Keratinocyte (primary cell): ENCODE results near the gene OXSR1. TPM values are rescaled to one million over a fixed set of nuclear protein-coding genes. Genes with fewer than 3 reads are reported as not detected.

Source experiments
- DNase-seq: peaks from one replicate; pipeline ENCODE4 v3.0.0-alpha.2; 2011; ENCODE audit warnings: low read depth, missing footprints, low spot score
- FAIRE-seq: peaks from 2 replicates; lab custom pipeline; 2011; peaks lifted over from hg19 to GRCh38; lab: Jason Lieb, UNC
- H2AFZ ChIP-seq: 2 replicates; pipeline ENCODE4 v1.6.0; 2012; ENCODE audit warnings: low read length, control low read depth, inconsistent platforms; ENCODE audit not compliant: control insufficient read depth
- H3K27ac ChIP-seq: 2 replicates; pipeline ENCODE4 v1.5.1; 2011; ENCODE audit warnings: low read length; ENCODE audit not compliant: control insufficient read depth, insufficient read depth
- H3K27me3 ChIP-seq: 3 replicates; pipeline ENCODE4 v1.6.0; 2011; ENCODE audit warnings: low read length; ENCODE audit not compliant: control insufficient read depth, insufficient read depth; ENCODE audit errors: extremely low read depth
- H3K36me3 ChIP-seq, 2 experiments: 2 replicates in 1 of 2; 3 replicates in 1 of 2; pipeline ENCODE4 v1.5.1; 2011; ENCODE audit warnings: low read length in 2 of 2, mild to moderate bottlenecking in 1 of 2; ENCODE audit not compliant: control insufficient read depth in 2 of 2, insufficient read depth in 2 of 2; ENCODE audit errors: extremely low read depth in 1 of 2
- H3K4me1 ChIP-seq: 3 replicates; pipeline ENCODE4 v1.5.1; 2011; ENCODE audit warnings: low read length; ENCODE audit not compliant: control insufficient read depth, insufficient read depth; ENCODE audit errors: extremely low read depth
- H3K4me2 ChIP-seq: 3 replicates; pipeline ENCODE4 v1.6.0; 2011; ENCODE audit warnings: low read depth, low read length; ENCODE audit not compliant: control insufficient read depth, insufficient read depth; ENCODE audit errors: extremely low read depth
- H3K4me3 ChIP-seq, 3 experiments: fragments of 200-600 bp in 1 of 3; sonication (generic) in 1 of 3; 2 replicates in 2 of 3; 3 replicates in 1 of 3; pipeline ENCODE4 v1.5.1; 2011 to 2016; ENCODE audit warnings: low read length in 3 of 3, mild to moderate bottlenecking in 3 of 3, control low read depth in 2 of 3, inconsistent platforms in 1 of 3, low read depth in 1 of 3, mixed read lengths in 1 of 3, mixed run types in 1 of 3, moderate library complexity in 1 of 3; ENCODE audit not compliant: control insufficient read depth in 2 of 3, insufficient read depth in 2 of 3; ENCODE audit errors: extremely low read depth in 1 of 3
- H3K79me2 ChIP-seq: 2 replicates; pipeline ENCODE4 v1.6.0; 2012; ENCODE audit warnings: low read length; ENCODE audit not compliant: control insufficient read depth, insufficient read depth
- H3K9ac ChIP-seq: 3 replicates; pipeline ENCODE4 v1.6.0; 2011; ENCODE audit warnings: low read length; ENCODE audit not compliant: control insufficient read depth, insufficient read depth; ENCODE audit errors: extremely low read depth
- H3K9me1 ChIP-seq: 3 replicates; pipeline ENCODE4 v1.6.0; 2011; ENCODE audit warnings: low read length; ENCODE audit not compliant: control insufficient read depth, insufficient read depth; ENCODE audit errors: extremely low read depth
- H3K9me3 ChIP-seq: 2 replicates; pipeline ENCODE4 v1.5.1; 2012; ENCODE audit warnings: low read depth, low read length; ENCODE audit not compliant: control insufficient read depth
- H4K20me1 ChIP-seq: 3 replicates; pipeline ENCODE4 v1.6.0; 2011; ENCODE audit warnings: low read length; ENCODE audit not compliant: control insufficient read depth, insufficient read depth; ENCODE audit errors: extremely low read depth
- CTCF ChIP-seq, 3 experiments: IDR thresholded peaks in 1 of 3; conservative IDR thresholded peaks in 1 of 3; optimal IDR thresholded peaks in 1 of 3; 2 replicates in 2 of 3; 3 replicates in 1 of 3; pipeline versions ENCODE3 to v1.5.1; 2011; ENCODE audit warnings: low read length in 3 of 3, mild to moderate bottlenecking in 3 of 3, moderate library complexity in 2 of 3, control low read depth in 1 of 3, inconsistent platforms in 1 of 3; ENCODE audit not compliant: insufficient read depth in 2 of 3; ENCODE audit errors: extremely low read depth in 1 of 3
- EZH2 ChIP-seq: IDR thresholded peaks from one replicate; pipeline ENCODE4 v1.6.1; 2012; ENCODE audit warnings: inconsistent platforms, mild to moderate bottlenecking, low read length, moderate library complexity
- dilution Hi-C: fragments of 300-500 bp; cut with MboI; formaldehyde crosslinking; loops from one replicate; pipeline ENCODE4 v1.7.0; 2020; ENCODE audit warnings: low sequenced_read_pairs; ENCODE audit not compliant: extremely low pct_ligation_motif_present
- polyA plus RNA-seq, 5 experiments: library from polyadenylated mRNA; depleted of rRNA in 3 of 5; stranded (reverse) in 3 of 5; stranded (forward) in 1 of 5; unstranded in 1 of 5; fragments of >200 nt; gene quantifications; 1 replicate in 1 of 5; 2 replicates in 3 of 5; 3 replicates in 1 of 5; pipeline versions ENCODE4 v1.2.1 to v1.2.3, GENCODE V29; 2011 to 2012; ENCODE audit warnings: missing spikeins in 2 of 5, low read depth in 1 of 5, low replicate concordance in 1 of 5

OXSR1 gene
- polyA plus RNA-seq, 1 donor (not counting 4 experiments of a cell fraction or from before 2014, with no cell fraction given): 77.0 TPM

- H3K27me3 ChIP-seq: no peaks in the 10 kb centered on the region
- H3K9me3 ChIP-seq: no peaks in the 10 kb centered on the region
- peaks cover 2% of the 10 kb centered on the region for H3K79me2 ChIP-seq
- no peak overlapping the region for H2AFZ ChIP-seq
- H3K36me3 ChIP-seq: peaks cover 39 to 54% of the 10 kb centered on the region in 2 experiments
- H3K9ac ChIP-seq: no peak overlapping the region
- H3K4me1 ChIP-seq: no peaks in the 10 kb centered on the region
- dilution Hi-C loops: no loop called here
- H4K20me1 ChIP-seq: peaks cover 8% of the 10 kb centered on the region
- TF ChIP-seq CTCF (optimal IDR thresholded peaks at IDR 0.05 in 1 of 3, IDR thresholded peaks at IDR 0.05 in 1 of 3, conservative IDR thresholded peaks at IDR 0.05 in 1 of 3; ENCODE audit: extremely low read depth in 1 of 3, insufficient read depth in 2 of 3, low read length in 3 of 3) (no peak), EZH2 (no peak)
- no peak overlapping the region for H3K27ac ChIP-seq
- no peak overlapping the region for H3K4me3 ChIP-seq
- H3K9me1 ChIP-seq: no peaks in the 10 kb centered on the region
- DNase-seq (no peak), FAIRE-seq (peak; percentile 29)
- H3K4me2 ChIP-seq: no peak overlapping the region
These were observed 89.5 kb downstream of the OXSR1 start for GRCh38 chr3:38254872-38255271.

GRCh38 chr3:38255627-38256026 is 90.3 kb downstream of the OXSR1 start:
- peaks cover 8% of the 10 kb centered on the region for H4K20me1 ChIP-seq
- FAIRE-seq (no peak), DNase-seq (no peak)
- no peaks in the 10 kb centered on the region for H3K9me3 ChIP-seq
- dilution Hi-C loops: no loop called here
- H3K36me3 ChIP-seq: peaks cover 39 to 49% of the 10 kb centered on the region in 2 experiments
- TF ChIP-seq CTCF (optimal IDR thresholded peaks at IDR 0.05 in 1 of 3, IDR thresholded peaks at IDR 0.05 in 1 of 3, conservative IDR thresholded peaks at IDR 0.05 in 1 of 3; ENCODE audit: extremely low read depth in 1 of 3, insufficient read depth in 2 of 3, low read length in 3 of 3) (no peak), EZH2 (no peak)
- no peak overlapping the region for H3K27ac ChIP-seq
- no peak overlapping the region for H3K4me2 ChIP-seq
- H3K9ac ChIP-seq: no peak overlapping the region
- H3K4me3 ChIP-seq: no peak overlapping the region
- H3K4me1 ChIP-seq: no peaks in the 10 kb centered on the region
- no peaks in the 10 kb centered on the region for H3K9me1 ChIP-seq
- H2AFZ ChIP-seq: no peak overlapping the region
- H3K27me3 ChIP-seq: no peaks in the 10 kb centered on the region
- peaks cover 2% of the 10 kb centered on the region for H3K79me2 ChIP-seq
